ENCODE results near the gene LARGE1.

DNA sequence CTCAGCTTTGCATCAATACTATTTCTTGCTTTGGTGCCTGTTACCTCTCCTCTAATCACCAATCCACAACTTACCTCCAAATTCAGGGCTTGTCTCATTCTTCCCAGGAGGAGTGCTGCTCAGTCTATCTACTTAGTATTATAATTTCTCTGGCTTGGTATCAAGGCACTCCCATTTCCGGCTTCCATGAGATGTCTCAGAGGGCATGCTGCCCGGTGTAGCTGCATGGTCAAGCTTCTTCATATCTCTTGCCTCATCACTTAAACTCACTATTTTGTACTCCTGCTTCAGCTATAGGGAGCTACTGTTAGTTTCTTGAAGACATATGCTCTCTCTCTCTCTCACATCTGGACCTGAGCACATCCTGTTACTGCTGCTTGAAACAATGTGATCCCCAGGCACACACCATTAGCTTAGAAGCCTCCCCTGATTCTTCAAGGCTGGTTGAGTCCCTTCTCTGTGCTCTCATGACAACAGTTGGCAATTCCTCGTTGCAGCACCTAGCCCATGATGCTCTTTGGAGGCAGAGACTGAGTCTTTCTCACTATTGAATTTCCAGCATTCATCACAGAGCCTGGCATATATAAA lies 679.3 kb downstream of the LARGE1 start:
- no peak for TF ChIP-seq EZH2 (IDR thresholded peaks at IDR 0.05; ENCODE audit: low read length, missing control alignments)
- TF ChIP-seq, protein P1, sequence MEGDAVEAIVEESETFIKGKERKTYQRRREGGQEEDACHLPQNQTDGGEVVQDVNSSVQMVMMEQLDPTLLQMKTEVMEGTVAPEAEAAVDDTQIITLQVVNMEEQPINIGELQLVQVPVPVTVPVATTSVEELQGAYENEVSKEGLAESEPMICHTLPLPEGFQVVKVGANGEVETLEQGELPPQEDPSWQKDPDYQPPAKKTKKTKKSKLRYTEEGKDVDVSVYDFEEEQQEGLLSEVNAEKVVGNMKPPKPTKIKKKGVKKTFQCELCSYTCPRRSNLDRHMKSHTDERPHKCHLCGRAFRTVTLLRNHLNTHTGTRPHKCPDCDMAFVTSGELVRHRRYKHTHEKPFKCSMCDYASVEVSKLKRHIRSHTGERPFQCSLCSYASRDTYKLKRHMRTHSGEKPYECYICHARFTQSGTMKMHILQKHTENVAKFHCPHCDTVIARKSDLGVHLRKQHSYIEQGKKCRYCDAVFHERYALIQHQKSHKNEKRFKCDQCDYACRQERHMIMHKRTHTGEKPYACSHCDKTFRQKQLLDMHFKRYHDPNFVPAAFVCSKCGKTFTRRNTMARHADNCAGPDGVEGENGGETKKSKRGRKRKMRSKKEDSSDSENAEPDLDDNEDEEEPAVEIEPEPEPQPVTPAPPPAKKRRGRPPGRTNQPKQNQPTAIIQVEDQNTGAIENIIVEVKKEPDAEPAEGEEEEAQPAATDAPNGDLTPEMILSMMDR (conservative IDR thresholded peaks at IDR 0.05 in 1 of 2, IDR thresholded peaks at IDR 0.05 in 1 of 2; ENCODE audit: low read depth in 1 of 2, low read length in 2 of 2) = no peak

Data from fibroblast of lung (primary cell).